KMS-11 (cell line): ENCODE measurements around the gene EIF4A2.
A peak's percentile ranks its signal among the peaks of the same experiment; 100 is the strongest.

Experiments used
- H2AFZ ChIP-seq: fragments of 200-600 bp; sonication (generic); 2 replicates; pipeline ENCODE4 v1.6.1; 2016; ENCODE audit warnings: antibody characterized with exemption, mixed run types, low read depth
- H3K27ac ChIP-seq: fragments of 200-600 bp; sonication (generic); 2 replicates; pipeline ENCODE4 v1.6.1; 2016; ENCODE audit warnings: mild to moderate bottlenecking, mixed run types
- H3K27me3 ChIP-seq: fragments of 200-600 bp; sonication (generic); 2 replicates; pipeline ENCODE4 v1.6.1; 2017; ENCODE audit warnings: mild to moderate bottlenecking, low read depth, mixed run types, moderate library complexity; ENCODE audit not compliant: insufficient read depth
- H3K36me3 ChIP-seq: fragments of 200-600 bp; sonication (generic); 2 replicates; pipeline ENCODE4 v1.6.1; 2017; ENCODE audit warnings: mild to moderate bottlenecking, mixed run types; ENCODE audit not compliant: insufficient read depth
- H3K4me1 ChIP-seq: fragments of 200-600 bp; sonication (generic); 2 replicates; pipeline ENCODE4 v1.6.1; 2016; ENCODE audit warnings: mild to moderate bottlenecking, low read depth, mixed run types; ENCODE audit not compliant: poor library complexity, severe bottlenecking
- H3K4me2 ChIP-seq: fragments of 200-600 bp; sonication (generic); 2 replicates; pipeline ENCODE4 v1.7.0; 2016; ENCODE audit warnings: mild to moderate bottlenecking, mixed run types
- H3K4me3 ChIP-seq: fragments of 200-600 bp; sonication (generic); IDR thresholded peaks from 2 replicates; pipeline ENCODE4 v1.6.1; 2017; ENCODE audit warnings: low read depth, low read length, mixed read lengths; ENCODE audit not compliant: insufficient read depth
- H3K79me2 ChIP-seq: fragments of 200-600 bp; sonication (generic); 2 replicates; pipeline ENCODE4 v1.6.1; 2016; ENCODE audit warnings: low read depth, mixed run types; ENCODE audit not compliant: insufficient read depth
- H3K9ac ChIP-seq: fragments of 200-600 bp; sonication (generic); 2 replicates; pipeline ENCODE4 v1.6.1; 2016; ENCODE audit warnings: mild to moderate bottlenecking, mixed run types
- H4K20me1 ChIP-seq: fragments of 200-600 bp; sonication (generic); 2 replicates; pipeline ENCODE4 v1.6.1; 2016; ENCODE audit warnings: mild to moderate bottlenecking, mixed run types; ENCODE audit not compliant: insufficient read depth
- TF ChIP-seq, protein P1 (sequence below): fragments of 200-600 bp; sonication (generic); conservative IDR thresholded peaks from 2 replicates; pipeline ENCODE4 v1.6.1; 2017; ENCODE audit warnings: low read depth, mild to moderate bottlenecking, antibody characterized with exemption, low read length, moderate library complexity, mixed read lengths

The EIF4A2 gene

DNA sequence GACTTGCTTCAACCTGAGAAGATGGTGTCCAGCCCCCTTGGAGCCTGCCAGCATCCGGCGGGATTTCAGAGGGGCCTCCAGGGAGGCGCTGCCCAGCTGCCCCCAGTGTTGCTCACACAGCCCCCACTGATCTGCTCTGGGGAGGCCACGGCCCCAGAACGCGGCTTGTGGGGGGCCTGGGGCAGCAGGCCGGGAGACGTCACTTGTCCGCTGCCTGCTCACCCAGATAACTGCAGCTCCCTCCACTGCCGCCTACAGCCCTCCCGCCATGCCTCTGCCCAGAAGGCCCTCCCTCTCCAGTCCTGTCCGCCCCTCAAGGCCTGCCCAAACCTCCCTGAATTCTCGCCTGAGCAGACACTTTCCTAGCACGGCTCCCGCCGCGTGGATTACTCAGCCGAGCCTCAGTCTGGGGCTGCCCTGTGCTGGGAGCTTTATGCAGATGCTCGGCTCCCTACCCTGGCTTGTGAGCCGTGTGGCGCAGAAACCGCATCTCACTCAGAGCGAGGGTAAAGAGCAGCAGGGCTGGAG lies 42.0 kb downstream of the EIF4A2 start:
- H3K79me2 ChIP-seq, result no peaks in the 10 kb centered on the region
- no peak overlapping the region for H3K4me3 ChIP-seq
- H4K20me1 ChIP-seq, result no peaks in the 10 kb centered on the region
- H2AFZ ChIP-seq, result no peak overlapping the region
- TF ChIP-seq, protein P1, sequence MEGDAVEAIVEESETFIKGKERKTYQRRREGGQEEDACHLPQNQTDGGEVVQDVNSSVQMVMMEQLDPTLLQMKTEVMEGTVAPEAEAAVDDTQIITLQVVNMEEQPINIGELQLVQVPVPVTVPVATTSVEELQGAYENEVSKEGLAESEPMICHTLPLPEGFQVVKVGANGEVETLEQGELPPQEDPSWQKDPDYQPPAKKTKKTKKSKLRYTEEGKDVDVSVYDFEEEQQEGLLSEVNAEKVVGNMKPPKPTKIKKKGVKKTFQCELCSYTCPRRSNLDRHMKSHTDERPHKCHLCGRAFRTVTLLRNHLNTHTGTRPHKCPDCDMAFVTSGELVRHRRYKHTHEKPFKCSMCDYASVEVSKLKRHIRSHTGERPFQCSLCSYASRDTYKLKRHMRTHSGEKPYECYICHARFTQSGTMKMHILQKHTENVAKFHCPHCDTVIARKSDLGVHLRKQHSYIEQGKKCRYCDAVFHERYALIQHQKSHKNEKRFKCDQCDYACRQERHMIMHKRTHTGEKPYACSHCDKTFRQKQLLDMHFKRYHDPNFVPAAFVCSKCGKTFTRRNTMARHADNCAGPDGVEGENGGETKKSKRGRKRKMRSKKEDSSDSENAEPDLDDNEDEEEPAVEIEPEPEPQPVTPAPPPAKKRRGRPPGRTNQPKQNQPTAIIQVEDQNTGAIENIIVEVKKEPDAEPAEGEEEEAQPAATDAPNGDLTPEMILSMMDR, result no peak
- peaks cover 12% of the 10 kb centered on the region for H3K4me1 ChIP-seq
- no peak overlapping the region for H3K27ac ChIP-seq
- H3K9ac ChIP-seq, result no peak overlapping the region
- no peak overlapping the region; the same call in 1 of the 2 replicates for H3K4me2 ChIP-seq
- H3K36me3 ChIP-seq, result no peaks in the 10 kb centered on the region
- peaks cover 20% of the 10 kb centered on the region; the same call in 1 of the 2 replicates for H3K27me3 ChIP-seq

DNA sequence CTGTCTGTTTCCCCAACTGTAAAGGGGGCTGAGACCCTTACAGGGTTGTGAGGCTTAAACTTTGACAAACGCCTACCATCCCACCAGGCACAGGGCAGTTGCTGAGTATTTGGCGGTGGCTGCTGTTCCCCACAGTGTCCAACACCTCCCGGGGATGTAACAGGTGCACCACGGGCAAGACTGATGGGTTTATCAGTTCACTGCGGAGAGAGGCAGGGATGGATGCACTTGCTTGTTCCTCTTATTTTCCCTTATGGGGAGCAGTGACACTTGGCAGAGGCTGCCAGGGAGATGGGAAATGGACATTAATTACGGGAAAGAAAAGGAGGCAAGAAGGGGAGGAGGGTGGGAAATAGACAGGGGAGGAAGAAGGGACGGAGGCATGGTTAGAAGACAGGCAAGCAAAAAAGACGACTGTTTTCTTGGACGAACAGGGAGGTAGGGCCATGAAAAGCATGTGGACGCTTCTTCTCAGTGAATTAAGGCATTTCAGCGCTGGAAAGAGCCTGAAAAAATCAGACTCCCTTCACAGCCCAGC lies 42.6 kb downstream of the EIF4A2 start:
- no peak overlapping the region for H3K27ac ChIP-seq
- H3K79me2 ChIP-seq, result no peaks in the 10 kb centered on the region
- no peak overlapping the region for H3K4me3 ChIP-seq
- peak overlapping the region; percentile 88 for H3K4me2 ChIP-seq
- peaks cover 20% of the 10 kb centered on the region; the same call in 1 of the 2 replicates for H3K27me3 ChIP-seq
- H3K36me3 ChIP-seq, result no peaks in the 10 kb centered on the region
- H2AFZ ChIP-seq, result no peak overlapping the region
- TF ChIP-seq, protein P1, result no peak
- no peaks in the 10 kb centered on the region for H4K20me1 ChIP-seq
- H3K9ac ChIP-seq, result peak overlapping the region; percentile 93; the same call in 1 of the 2 replicates
- peaks cover 12% of the 10 kb centered on the region for H3K4me1 ChIP-seq

DNA sequence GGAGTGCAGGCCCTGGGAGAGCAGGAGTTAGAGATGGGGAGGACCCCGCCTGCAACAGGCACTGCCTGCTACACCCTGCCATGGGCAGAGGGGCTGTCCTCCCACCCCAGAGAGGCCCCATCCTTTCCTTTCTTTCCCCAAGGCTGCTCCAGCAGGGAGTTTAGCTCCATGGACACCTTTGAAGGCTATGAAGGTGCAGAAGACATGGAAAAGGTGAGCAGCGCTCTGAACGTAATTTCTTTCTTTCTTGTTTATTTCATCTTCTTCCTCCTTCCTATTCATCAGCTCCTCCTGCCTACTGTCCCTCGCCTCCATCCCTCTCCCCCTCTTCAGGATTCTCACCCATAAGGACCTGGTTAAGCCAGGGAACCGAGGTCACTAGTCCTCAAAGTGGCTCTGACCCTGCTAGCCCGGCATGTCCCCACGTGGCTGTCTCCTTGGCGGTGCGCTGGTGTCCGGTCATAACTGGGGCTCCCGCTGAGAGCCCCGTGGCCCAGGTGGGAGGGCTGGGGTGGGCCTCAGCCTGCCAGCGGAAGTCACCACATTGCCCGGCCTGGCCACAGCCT lies 43.1 kb downstream of the EIF4A2 start:
- Histone ChIP-seq H3K36me3 (no peaks in the 10 kb centered on the region), H3K4me3 (no peak overlapping the region), H3K79me2 (no peaks in the 10 kb centered on the region), H3K9ac (peak overlapping the region; percentile 93), H3K27me3 (peaks cover 20% of the 10 kb centered on the region; the same call in 1 of the 2 replicates), H3K27ac (peak overlapping the region; percentile 63), H3K4me1 (peaks cover 12% of the 10 kb centered on the region), H2AFZ (peak overlapping the region; percentile 25; the same call in 1 of the 2 replicates), H4K20me1 (no peaks in the 10 kb centered on the region), H3K4me2 (peak overlapping the region; percentile 88)
- TF ChIP-seq, protein P1, result no peak

DNA sequence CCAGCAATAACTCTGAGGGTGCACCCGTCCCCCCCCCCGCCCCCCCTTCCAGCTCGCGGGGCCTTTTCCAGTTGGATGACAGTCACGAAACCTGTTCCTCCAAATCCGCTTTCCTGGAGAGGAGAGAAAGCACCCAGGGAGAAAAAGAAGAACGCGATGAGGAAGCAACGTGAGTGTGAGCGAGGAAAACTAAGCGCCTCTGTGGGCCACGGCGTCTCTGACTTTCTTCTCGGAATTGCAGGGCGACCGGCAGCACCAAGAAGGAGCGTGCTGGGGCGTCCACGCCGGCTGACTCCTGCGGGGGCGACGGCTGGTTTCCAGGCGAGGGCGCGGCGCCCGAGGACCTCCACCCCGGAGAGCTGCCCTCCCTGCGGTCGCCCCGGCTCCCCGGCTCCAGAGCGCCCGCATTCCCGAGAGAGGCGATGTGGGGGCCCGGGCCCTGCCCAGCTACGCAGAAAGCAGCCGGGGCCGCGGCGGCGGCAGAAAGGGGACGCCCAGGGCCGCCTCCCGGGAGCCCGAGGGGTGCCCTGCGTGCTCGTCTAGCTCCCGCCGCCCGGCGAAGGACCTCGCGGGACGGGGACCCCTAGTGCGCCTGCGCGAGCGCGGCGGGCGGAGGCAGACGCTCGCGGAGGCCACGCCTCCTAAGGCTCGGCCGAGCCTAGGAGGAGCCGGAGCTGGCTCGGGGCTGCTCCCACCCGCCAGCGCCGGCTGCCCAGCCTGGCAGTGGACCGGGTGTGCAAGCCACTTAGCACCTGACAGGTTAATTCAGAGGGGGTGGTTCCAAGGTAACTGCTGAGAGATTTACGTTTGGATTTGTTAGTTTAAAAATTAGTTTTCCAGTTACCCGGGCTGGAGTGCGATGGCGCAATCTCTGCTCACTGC lies 43.8 kb downstream of the EIF4A2 start:
- H3K27ac ChIP-seq, result peak overlapping the region; percentile 63
- no peaks in the 10 kb centered on the region for H3K36me3 ChIP-seq
- peak overlapping the region; percentile 87 for H3K4me3 ChIP-seq
- H3K27me3 ChIP-seq, result peaks cover 20% of the 10 kb centered on the region; the same call in 1 of the 2 replicates
- H2AFZ ChIP-seq, result peak overlapping the region; percentile 73
- H3K9ac ChIP-seq, result peak overlapping the region; percentile 93
- TF ChIP-seq, protein P1, result no peak
- H4K20me1 ChIP-seq, result no peaks in the 10 kb centered on the region
- H3K79me2 ChIP-seq, result no peaks in the 10 kb centered on the region
- peaks cover 10% of the 10 kb centered on the region for H3K4me1 ChIP-seq
- peak overlapping the region; percentile 88 for H3K4me2 ChIP-seq
